ENCODE measurements around the gene DMRT3.
"Not testable (repeated sequence)": the region's sequence is repeated elsewhere in the genome, so short reads cannot be mapped to it uniquely, and the experiment has no call there.

DMRT3 gene

DNA sequence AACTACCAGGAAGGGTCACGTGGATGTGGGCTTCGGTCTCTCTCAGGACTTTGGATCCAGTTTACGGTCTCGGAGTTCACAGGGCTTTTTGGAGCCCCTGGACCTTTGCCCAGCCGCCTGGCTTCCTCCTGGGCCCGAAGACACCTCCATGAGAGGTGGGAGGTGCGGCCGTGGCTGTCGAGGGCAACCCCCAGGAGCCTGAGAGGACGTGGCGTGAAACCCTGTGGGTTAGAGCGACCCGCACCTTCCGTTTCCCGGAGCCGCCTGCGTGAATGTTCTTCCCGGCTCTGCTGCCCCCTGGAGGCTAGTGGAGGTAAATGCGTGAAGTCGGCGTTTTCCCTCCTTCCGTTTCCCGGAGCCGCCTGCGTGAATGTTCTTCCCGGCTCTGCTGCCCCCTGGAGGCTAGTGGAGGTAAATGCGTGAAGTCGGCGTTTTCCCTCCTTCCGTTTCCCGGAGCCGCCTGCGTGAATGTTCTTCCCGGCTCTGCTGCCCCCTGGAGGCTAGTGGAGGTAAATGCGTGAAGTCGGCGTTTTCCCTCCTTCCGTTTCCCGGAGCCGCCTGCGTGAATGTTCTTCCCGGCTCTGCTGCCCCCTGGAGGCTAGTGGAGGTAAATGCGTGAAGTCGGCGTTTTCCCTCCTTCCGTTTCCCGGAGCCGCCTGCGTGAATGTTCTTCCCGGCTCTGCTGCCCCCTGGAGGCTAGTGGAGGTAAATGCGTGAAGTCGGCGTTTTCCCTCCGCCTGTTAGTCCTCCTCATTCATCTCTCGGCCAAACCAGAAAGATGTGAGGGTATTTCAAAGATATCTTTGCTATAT, 22.1 kb downstream of the DMRT3 start:
- not testable (repeated sequence) for ATAC-seq (ENCODE audit: insufficient read depth, low read depth); H3K27me3 ChIP-seq (ENCODE audit: insufficient read depth, low read length, poor library complexity); H3K36me3 ChIP-seq (ENCODE audit: insufficient read depth, low read length); H3K9ac ChIP-seq (ENCODE audit: low read depth, low read length); H3K9me3 ChIP-seq (ENCODE audit: insufficient read depth, low read length, severe bottlenecking); H3K4me3 ChIP-seq (ENCODE audit: low read depth in 1 of 2, low read length in 2 of 2); H3K27ac ChIP-seq (ENCODE audit: low read length); H3K4me1 ChIP-seq (ENCODE audit: insufficient read depth, low read length); DNase-seq; H3K4me2 ChIP-seq (ENCODE audit: insufficient read depth, low read length); H3K79me2 ChIP-seq (ENCODE audit: insufficient read depth, low read length); H2AFZ ChIP-seq (ENCODE audit: low read depth, low read length); H4K20me1 ChIP-seq (ENCODE audit: insufficient read depth, low read length)
- TF ChIP-seq, protein P1, sequence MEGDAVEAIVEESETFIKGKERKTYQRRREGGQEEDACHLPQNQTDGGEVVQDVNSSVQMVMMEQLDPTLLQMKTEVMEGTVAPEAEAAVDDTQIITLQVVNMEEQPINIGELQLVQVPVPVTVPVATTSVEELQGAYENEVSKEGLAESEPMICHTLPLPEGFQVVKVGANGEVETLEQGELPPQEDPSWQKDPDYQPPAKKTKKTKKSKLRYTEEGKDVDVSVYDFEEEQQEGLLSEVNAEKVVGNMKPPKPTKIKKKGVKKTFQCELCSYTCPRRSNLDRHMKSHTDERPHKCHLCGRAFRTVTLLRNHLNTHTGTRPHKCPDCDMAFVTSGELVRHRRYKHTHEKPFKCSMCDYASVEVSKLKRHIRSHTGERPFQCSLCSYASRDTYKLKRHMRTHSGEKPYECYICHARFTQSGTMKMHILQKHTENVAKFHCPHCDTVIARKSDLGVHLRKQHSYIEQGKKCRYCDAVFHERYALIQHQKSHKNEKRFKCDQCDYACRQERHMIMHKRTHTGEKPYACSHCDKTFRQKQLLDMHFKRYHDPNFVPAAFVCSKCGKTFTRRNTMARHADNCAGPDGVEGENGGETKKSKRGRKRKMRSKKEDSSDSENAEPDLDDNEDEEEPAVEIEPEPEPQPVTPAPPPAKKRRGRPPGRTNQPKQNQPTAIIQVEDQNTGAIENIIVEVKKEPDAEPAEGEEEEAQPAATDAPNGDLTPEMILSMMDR (IDR thresholded peaks at IDR 0.05; ENCODE audit: borderline replicate concordance, extremely low read depth, low read length, poor library complexity, severe bottlenecking), result peak; percentile 39

DNA sequence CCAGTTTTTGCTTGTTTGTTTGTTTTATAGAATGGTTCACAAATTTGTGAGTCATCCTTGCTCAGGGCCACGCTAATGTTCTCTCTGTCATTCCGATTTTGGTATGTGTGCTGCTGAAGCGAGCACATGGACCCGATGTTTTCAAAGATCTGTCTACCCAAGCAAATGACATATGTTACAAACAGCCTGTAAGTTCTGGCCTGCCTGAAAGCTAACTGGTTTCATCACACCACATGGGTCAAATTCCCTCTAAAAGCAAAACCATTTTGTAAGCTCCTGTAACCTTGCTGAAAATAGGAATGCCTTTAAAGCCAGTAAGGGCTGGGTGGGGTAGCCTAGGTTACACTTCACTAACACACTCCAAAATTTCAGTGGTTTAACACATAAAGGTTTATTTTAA, 25.4 kb downstream of the DMRT3 start:
- H2AFZ ChIP-seq (ENCODE audit: low read depth, low read length), result no peak overlapping the region
- H3K9me3 ChIP-seq (ENCODE audit: insufficient read depth, low read length, severe bottlenecking), result no peaks in the 10 kb centered on the region
- no peak overlapping the region for H3K9ac ChIP-seq (ENCODE audit: low read depth, low read length)
- H3K27me3 ChIP-seq (ENCODE audit: insufficient read depth, low read length, poor library complexity), result no peaks in the 10 kb centered on the region
- H3K79me2 ChIP-seq (ENCODE audit: insufficient read depth, low read length), result no peaks in the 10 kb centered on the region
- no peak overlapping the region for H3K4me3 ChIP-seq (ENCODE audit: low read depth in 1 of 2, low read length in 2 of 2)
- H3K4me1 ChIP-seq (ENCODE audit: insufficient read depth, low read length), result no peaks in the 10 kb centered on the region
- DNase-seq (no peak), ATAC-seq (ENCODE audit: insufficient read depth, low read depth) (no peak)
- no peak for TF ChIP-seq EZH2 (IDR thresholded peaks at IDR 0.05; ENCODE audit: borderline replicate concordance, low read depth, low read length, severe bottlenecking)
- TF ChIP-seq, protein P1 (IDR thresholded peaks at IDR 0.05; ENCODE audit: borderline replicate concordance, extremely low read depth, low read length, poor library complexity, severe bottlenecking), result no peak
- H3K4me2 ChIP-seq (ENCODE audit: insufficient read depth, low read length), result no peak overlapping the region
- H4K20me1 ChIP-seq (ENCODE audit: insufficient read depth, low read length), result no peaks in the 10 kb centered on the region
- no peaks in the 10 kb centered on the region for H3K36me3 ChIP-seq (ENCODE audit: insufficient read depth, low read length)
- H3K27ac ChIP-seq (ENCODE audit: low read length), result no peak overlapping the region

- Histone ChIP-seq H3K9me3 (ENCODE audit: insufficient read depth, low read length, severe bottlenecking) (no peaks in the 10 kb centered on the region), H3K79me2 (ENCODE audit: insufficient read depth, low read length) (no peaks in the 10 kb centered on the region), H3K36me3 (ENCODE audit: insufficient read depth, low read length) (no peaks in the 10 kb centered on the region), H3K27me3 (ENCODE audit: insufficient read depth, low read length, poor library complexity) (no peaks in the 10 kb centered on the region), H3K9ac (ENCODE audit: low read depth, low read length) (no peak overlapping the region), H3K4me2 (ENCODE audit: insufficient read depth, low read length) (no peak overlapping the region), H3K4me1 (ENCODE audit: insufficient read depth, low read length) (no peaks in the 10 kb centered on the region), H3K4me3 (ENCODE audit: low read depth in 1 of 2, low read length in 2 of 2) (no peak overlapping the region), H2AFZ (ENCODE audit: low read depth, low read length) (no peak overlapping the region), H4K20me1 (ENCODE audit: insufficient read depth, low read length) (no peaks in the 10 kb centered on the region), H3K27ac (ENCODE audit: low read length) (no peak overlapping the region)
- TF ChIP-seq, protein P1 (IDR thresholded peaks at IDR 0.05; ENCODE audit: borderline replicate concordance, extremely low read depth, low read length, poor library complexity, severe bottlenecking), result no peak
- TF ChIP-seq EZH2 (IDR thresholded peaks at IDR 0.05; ENCODE audit: borderline replicate concordance, low read depth, low read length, severe bottlenecking), result no peak
- DNase-seq (no peak), ATAC-seq (ENCODE audit: insufficient read depth, low read depth) (no peak)
Measured at GRCh38 chr9:1002678-1003077, 26.2 kb downstream of the DMRT3 start.
